ENCODE data around the gene POLR2E. TPM values are rescaled to one million over a fixed set of nuclear protein-coding genes. Genes with fewer than 3 reads are reported as not detected.

Gene POLR2E
- polyA plus RNA-seq, 1 donor (not counting 4 experiments of a cell fraction or from before 2014, with no cell fraction given) = 178 TPM

- Histone ChIP-seq H3K9me1 (ENCODE audit: control insufficient read depth, extremely low read depth, insufficient read depth, low read length) (no peaks in the 10 kb centered on the region), H4K20me1 (ENCODE audit: control insufficient read depth, extremely low read depth, insufficient read depth, low read length) (no peaks in the 10 kb centered on the region), H3K4me1 (ENCODE audit: control insufficient read depth, extremely low read depth, insufficient read depth, low read length) (peaks cover 24% of the 10 kb centered on the region), H3K4me3 (ENCODE audit: control insufficient read depth in 2 of 3, extremely low read depth in 1 of 3, insufficient read depth in 2 of 3, low read depth in 1 of 3, low read length in 3 of 3) (no peak overlapping the region), H3K4me2 (ENCODE audit: control insufficient read depth, extremely low read depth, insufficient read depth, low read depth, low read length) (no peak overlapping the region), H3K9me3 (ENCODE audit: control insufficient read depth, low read depth, low read length) (no peaks in the 10 kb centered on the region), H3K27me3 (ENCODE audit: control insufficient read depth, extremely low read depth, insufficient read depth, low read length) (peaks cover 4% of the 10 kb centered on the region), H2AFZ (ENCODE audit: control insufficient read depth, low read length) (no peak overlapping the region), H3K27ac (ENCODE audit: control insufficient read depth, insufficient read depth, low read length) (no peak overlapping the region), H3K9ac (ENCODE audit: control insufficient read depth, extremely low read depth, insufficient read depth, low read length) (no peak overlapping the region), H3K36me3 (ENCODE audit: control insufficient read depth in 2 of 2, extremely low read depth in 1 of 2, insufficient read depth in 2 of 2, low read length in 2 of 2) (peaks cover 0 to 5% of the 10 kb centered on the region in 2 experiments), H3K79me2 (ENCODE audit: control insufficient read depth, insufficient read depth, low read length) (no peaks in the 10 kb centered on the region)
- no peak for FAIRE-seq
- TF ChIP-seq CTCF (optimal IDR thresholded peaks at IDR 0.05 in 1 of 3, IDR thresholded peaks at IDR 0.05 in 1 of 3, conservative IDR thresholded peaks at IDR 0.05 in 1 of 3; ENCODE audit: extremely low read depth in 1 of 3, insufficient read depth in 2 of 3, low read length in 3 of 3) (no peak), EZH2 (IDR thresholded peaks at IDR 0.05; ENCODE audit: low read length) (no peak)
- dilution Hi-C loops (cut with MboI; ENCODE audit: extremely low pct_ligation_motif_present, low sequenced_read_pairs) = no loop called here
- DNase-seq (ENCODE audit: low read depth, low spot score) = no peak
These were observed 31.1 kb downstream of the POLR2E start for GRCh38 chr19:1063909-1064660.

- FAIRE-seq (no peak), DNase-seq (ENCODE audit: low read depth, low spot score) (no peak)
- no peak for TF ChIP-seq CTCF (optimal IDR thresholded peaks at IDR 0.05 in 1 of 3, IDR thresholded peaks at IDR 0.05 in 1 of 3, conservative IDR thresholded peaks at IDR 0.05 in 1 of 3; ENCODE audit: extremely low read depth in 1 of 3, insufficient read depth in 2 of 3, low read length in 3 of 3)
- TF ChIP-seq EZH2 (IDR thresholded peaks at IDR 0.05; ENCODE audit: low read length) = no peak
- Histone ChIP-seq H3K27me3 (ENCODE audit: control insufficient read depth, extremely low read depth, insufficient read depth, low read length) (peaks cover 4% of the 10 kb centered on the region), H3K4me3 (ENCODE audit: control insufficient read depth in 2 of 3, extremely low read depth in 1 of 3, insufficient read depth in 2 of 3, low read depth in 1 of 3, low read length in 3 of 3) (no peak overlapping the region), H3K9ac (ENCODE audit: control insufficient read depth, extremely low read depth, insufficient read depth, low read length) (no peak overlapping the region), H3K4me1 (ENCODE audit: control insufficient read depth, extremely low read depth, insufficient read depth, low read length) (peaks cover 24% of the 10 kb centered on the region), H3K4me2 (ENCODE audit: control insufficient read depth, extremely low read depth, insufficient read depth, low read depth, low read length) (no peak overlapping the region), H3K27ac (ENCODE audit: control insufficient read depth, insufficient read depth, low read length) (no peak overlapping the region), H3K9me3 (ENCODE audit: control insufficient read depth, low read depth, low read length) (peaks cover 7% of the 10 kb centered on the region), H3K79me2 (ENCODE audit: control insufficient read depth, insufficient read depth, low read length) (no peaks in the 10 kb centered on the region), H2AFZ (ENCODE audit: control insufficient read depth, low read length) (no peak overlapping the region), H3K36me3 (ENCODE audit: control insufficient read depth in 2 of 2, extremely low read depth in 1 of 2, insufficient read depth in 2 of 2, low read length in 2 of 2) (peaks cover 6 to 12% of the 10 kb centered on the region in 2 experiments), H3K9me1 (ENCODE audit: control insufficient read depth, extremely low read depth, insufficient read depth, low read length) (no peaks in the 10 kb centered on the region), H4K20me1 (ENCODE audit: control insufficient read depth, extremely low read depth, insufficient read depth, low read length) (no peaks in the 10 kb centered on the region)
- dilution Hi-C loops (cut with MboI; ENCODE audit: extremely low pct_ligation_motif_present, low sequenced_read_pairs) = no loop called here
These were observed 31.9 kb downstream of the POLR2E start for GRCh38 chr19:1063030-1063908.
